IMR-90 (cell line): ENCODE measurements around the gene SERPINA5.

Experiments
- CTCF ChIP-seq: conservative IDR thresholded peaks from 2 replicates; pipeline ENCODE4 v1.5.1; 2012; ENCODE audit warnings: mild to moderate bottlenecking, low read depth, low read length, improper control_type of control experiment
- FOS ChIP-seq: fragments of 150-350 bp; IDR thresholded peaks from 2 replicates; pipeline ENCODE4 v1.6.1; 2016; ENCODE audit warnings: low read depth, low read length
- MAFK ChIP-seq: IDR thresholded peaks from 2 replicates; pipeline ENCODE4 v1.6.1; 2012; ENCODE audit warnings: low read depth, low read length, improper control_type of control experiment
- MAZ ChIP-seq: IDR thresholded peaks from 2 replicates; pipeline ENCODE4 v1.6.1; 2012; ENCODE audit warnings: low read depth, mild to moderate bottlenecking, low read length, improper control_type of control experiment, moderate library complexity, borderline replicate concordance
- MXI1 ChIP-seq: IDR thresholded peaks from 2 replicates; pipeline ENCODE4 v1.6.1; 2012; ENCODE audit warnings: low read depth, mild to moderate bottlenecking, low read length, moderate library complexity, borderline replicate concordance
- SMC3 ChIP-seq: fragments of 150-350 bp; IDR thresholded peaks from 2 replicates; pipeline ENCODE4 v1.6.1; 2016; ENCODE audit warnings: low read depth, mild to moderate bottlenecking, antibody characterized with exemption, low read length, moderate library complexity

- TF ChIP-seq CTCF (0 out of 2 replicates have a peak, but pooled peaks have one; percentile 13), MAZ (no peak), FOS (no peak), MXI1 (no peak), SMC3 (no peak), MAFK (no peak)
These were observed 55.7 kb downstream of the SERPINA5 start for GRCh38 chr14:94636744-94637412.
